Measurements from ENCODE around the gene DLX3. TPM values are rescaled to one million over a fixed set of nuclear protein-coding genes. Genes with fewer than 3 reads are reported as not detected.
A peak's percentile ranks its signal among the peaks of the same experiment; 100 is the strongest.

The DLX3 gene
- polyA plus RNA-seq, 1 of the 3 experiments (the other 2 are of a cell fraction) = not detected

DNA sequence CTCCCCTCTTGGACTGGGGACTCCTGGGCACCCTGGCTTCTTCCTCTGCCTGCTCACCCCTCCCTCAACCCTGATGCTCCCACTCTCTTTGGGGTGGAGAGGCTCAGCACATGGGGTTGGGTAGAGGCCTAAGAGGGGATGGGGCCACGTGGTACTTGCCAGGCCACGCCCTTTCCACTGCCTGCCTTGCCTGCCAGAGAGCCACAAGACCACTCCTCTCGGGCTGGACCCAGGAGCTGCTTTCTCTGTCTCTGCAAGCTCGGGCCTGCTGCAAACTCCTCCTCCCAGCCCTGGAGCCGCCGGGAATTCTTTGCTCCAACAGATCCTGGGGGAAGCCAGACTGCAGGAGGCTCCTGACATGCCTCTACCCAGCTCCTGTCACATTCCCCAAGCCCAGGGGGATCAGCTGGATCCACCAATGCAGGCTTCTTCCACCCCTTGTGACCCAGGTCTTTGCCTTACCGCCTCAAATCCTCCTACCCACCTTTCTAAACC, 14.3 kb downstream of the DLX3 start:
- ChIA-PET CTCF (interaction anchor here (1.3 to 55.0 kb wide), 5 partner anchors 10 to 121 kb away, joined by 3 to 1225 read pairs (median 8); partner anchors contain the start of gene DLX3), POLR2A (no interaction called here)
- Histone ChIP-seq H3K27me3 (ENCODE audit: insufficient read depth) (peaks cover 66% of the 10 kb centered on the region), H3K4me1 (ENCODE audit: control insufficient read depth in 1 of 2, insufficient read depth in 2 of 2, low read depth in 1 of 2, low read length in 1 of 2) (no peaks in the 10 kb centered on the region), H3K9me3 (no peaks in the 10 kb centered on the region), H4K20me1 (ENCODE audit: insufficient read depth) (no peaks in the 10 kb centered on the region), H3K9me2 (no peaks in the 10 kb centered on the region), H3F3A (replicated peaks; ENCODE audit: insufficient read depth) (peaks cover 5% of the 10 kb centered on the region), H2AFZ (ENCODE audit: low read depth) (no peak overlapping the region), H3K9ac (no peak overlapping the region), H3K4me2 (no peak overlapping the region), H3K79me2 (ENCODE audit: insufficient read depth) (no peaks in the 10 kb centered on the region), H3K4me3 (ENCODE audit: low read depth in 2 of 2, low read length in 1 of 2) (no peak overlapping the region), H3K27ac (ENCODE audit: low read depth in 2 of 2, low read length in 1 of 2) (no peak overlapping the region), H3K36me3 (replicated peaks in 1 of 2; ENCODE audit: control insufficient read depth in 1 of 2, insufficient read depth in 2 of 2, low read length in 1 of 2) (no peaks in the 10 kb centered on the region)
- no peak for TF ChIP-seq FOXJ3 (CRISPR knock-in tag; IDR thresholded peaks at IDR 0.05)
- TF ChIP-seq, protein P1, sequence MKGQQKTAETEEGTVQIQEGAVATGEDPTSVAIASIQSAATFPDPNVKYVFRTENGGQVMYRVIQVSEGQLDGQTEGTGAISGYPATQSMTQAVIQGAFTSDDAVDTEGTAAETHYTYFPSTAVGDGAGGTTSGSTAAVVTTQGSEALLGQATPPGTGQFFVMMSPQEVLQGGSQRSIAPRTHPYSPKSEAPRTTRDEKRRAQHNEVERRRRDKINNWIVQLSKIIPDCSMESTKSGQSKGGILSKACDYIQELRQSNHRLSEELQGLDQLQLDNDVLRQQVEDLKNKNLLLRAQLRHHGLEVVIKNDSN (IDR thresholded peaks at IDR 0.05; ENCODE audit: borderline replicate concordance, low read depth) = peak; percentile 51; the same call in 1 of the 2 replicates
- 35% methylated on average over 7 of the region's 7 CpGs for WGBS (ENCODE audit: low lambda C conversion rate)
- peak; percentile 42 for DNase-seq

- no peaks in the 10 kb centered on the region for H3K9me3 ChIP-seq
- no peak for DNase-seq
- H3K9me2 ChIP-seq = no peaks in the 10 kb centered on the region
- no peak overlapping the region for H3K4me2 ChIP-seq
- H3K9ac ChIP-seq = no peak overlapping the region
- H4K20me1 ChIP-seq (ENCODE audit: insufficient read depth) = no peaks in the 10 kb centered on the region
- H2AFZ ChIP-seq (ENCODE audit: low read depth) = no peak overlapping the region
- CTCF ChIA-PET = interaction anchor here (0.7 to 55.0 kb wide), 9 partner anchors 10 to 120 kb away, joined by 3 to 1225 read pairs (median 4); partner anchors contain the start of gene DLX3
- H3K4me3 ChIP-seq (ENCODE audit: low read depth in 2 of 2, low read length in 1 of 2) = no peak overlapping the region
- H3K4me1 ChIP-seq (ENCODE audit: control insufficient read depth in 1 of 2, insufficient read depth in 2 of 2, low read depth in 1 of 2, low read length in 1 of 2) = no peaks in the 10 kb centered on the region
- no peak for TF ChIP-seq RFX5 (IDR thresholded peaks at IDR 0.05; ENCODE audit: low read length)
- TF ChIP-seq GATA2 (CRISPR knock-in tag; IDR thresholded peaks at IDR 0.05) = no peak
- TF ChIP-seq FOXJ3 (CRISPR knock-in tag; IDR thresholded peaks at IDR 0.05) = no peak
- TF ChIP-seq EZH2phosphoT487 (IDR thresholded peaks at IDR 0.05; ENCODE audit: borderline replicate concordance, low read depth) = no peak
- TF ChIP-seq ELF1 (IDR thresholded peaks at IDR 0.05) = no peak
- H3K79me2 ChIP-seq (ENCODE audit: insufficient read depth) = no peaks in the 10 kb centered on the region
- H3K27ac ChIP-seq (ENCODE audit: low read depth in 2 of 2, low read length in 1 of 2) = no peak overlapping the region
- 43% methylated on average over 4 of the region's 4 CpGs for WGBS (ENCODE audit: low lambda C conversion rate)
- POLR2A ChIA-PET = no interaction called here
- H3F3A ChIP-seq (replicated peaks; ENCODE audit: insufficient read depth) = peaks cover 4% of the 10 kb centered on the region
- H3K36me3 ChIP-seq (replicated peaks in 1 of 2; ENCODE audit: control insufficient read depth in 1 of 2, insufficient read depth in 2 of 2, low read length in 1 of 2) = no peaks in the 10 kb centered on the region
- peaks cover 67% of the 10 kb centered on the region for H3K27me3 ChIP-seq (ENCODE audit: insufficient read depth)
These were observed 15.1 kb downstream of the DLX3 start for GRCh38 chr17:49979748-49980479.

GRCh38 chr17:49978501-49978900, 16.5 kb downstream of the DLX3 start:
- ChIA-PET POLR2A (interaction anchor here (0.6 to 1.2 kb wide), 2 partner anchors 10 to 32 kb away, joined by 3 read pairs; no protein-coding TSS in a partner anchor), CTCF (interaction anchor here (1.1 to 55.0 kb wide), 10 partner anchors 8 to 117 kb away, joined by 3 to 1225 read pairs (median 6); partner anchors contain the start of gene DLX3)
- no peak overlapping the region for H3K4me3 ChIP-seq (ENCODE audit: low read depth in 2 of 2, low read length in 1 of 2)
- no peak overlapping the region for H3K9ac ChIP-seq
- TF ChIP-seq GATA2 (CRISPR knock-in tag; IDR thresholded peaks at IDR 0.05) = no peak
- no peaks in the 10 kb centered on the region for H3K9me3 ChIP-seq
- no peaks in the 10 kb centered on the region for H3K36me3 ChIP-seq (replicated peaks in 1 of 2; ENCODE audit: control insufficient read depth in 1 of 2, insufficient read depth in 2 of 2, low read length in 1 of 2)
- H3K27me3 ChIP-seq (ENCODE audit: insufficient read depth) = peaks cover 81% of the 10 kb centered on the region
- H3K79me2 ChIP-seq (ENCODE audit: insufficient read depth) = no peaks in the 10 kb centered on the region
- no peak overlapping the region for H3K27ac ChIP-seq (ENCODE audit: low read depth in 2 of 2, low read length in 1 of 2)
- H3K9me2 ChIP-seq = no peaks in the 10 kb centered on the region
- no peaks in the 10 kb centered on the region for H3K4me1 ChIP-seq (ENCODE audit: control insufficient read depth in 1 of 2, insufficient read depth in 2 of 2, low read depth in 1 of 2, low read length in 1 of 2)
- DNase-seq = no peak
- no peak overlapping the region for H3K4me2 ChIP-seq
- peaks cover 4% of the 10 kb centered on the region for H3F3A ChIP-seq (replicated peaks; ENCODE audit: insufficient read depth)
- H4K20me1 ChIP-seq (ENCODE audit: insufficient read depth) = no peaks in the 10 kb centered on the region; the same call in 1 of the 2 replicates
- 67% methylated on average over 13 of the region's 13 CpGs for WGBS (ENCODE audit: low lambda C conversion rate)
- no peak overlapping the region for H2AFZ ChIP-seq (ENCODE audit: low read depth)
